Stimulated activated CD8-positive, alpha-beta memory T cell treated with anti-CD3 and anti-CD28 coated beads, Interleukin-12 subunit alpha, Interleukin-12 subunit beta, amount 100 ng/mL, for 4 hours (primary cell): ENCODE measurements around the gene PEX10.
A peak's percentile ranks its signal among the peaks of the same experiment; 100 is the strongest.

Source experiments
- DNase-seq: peaks from one replicate; pipeline ENCODE4 v3.0.0-alpha.2; 2020; ENCODE audit warnings: low read depth

PEX10 gene

GRCh38 chr1:2425892-2426291, 13.5 kb upstream of the PEX10 start:
- DNase-seq = no peak

GRCh38 chr1:2422523-2422922, 10.2 kb upstream of the PEX10 start:
- no peak for DNase-seq

- DNase-seq = no peak
Observed at GRCh38 chr1:2419416-2419815, 7.1 kb upstream of the PEX10 start.

- no peak for DNase-seq
Observed at GRCh38 chr1:2418791-2419320, 6.5 kb upstream of the PEX10 start.

- DNase-seq = no peak
Observed at GRCh38 chr1:2417833-2418225, 5.5 kb upstream of the PEX10 start.

- no peak for DNase-seq
Observed at GRCh38 chr1:2417083-2417832, 4.9 kb upstream of the PEX10 start.

- no peak for DNase-seq
Observed at GRCh38 chr1:2416403-2416802, 4.0 kb upstream of the PEX10 start.

- peak; percentile 29 for DNase-seq
Observed at GRCh38 chr1:2415801-2416208, 3.4 kb upstream of the PEX10 start.

GRCh38 chr1:2415337-2415736, 3.0 kb upstream of the PEX10 start:
- no peak for DNase-seq

GRCh38 chr1:2414297-2414958, 2.1 kb upstream of the PEX10 start:
- peak; percentile 65 for DNase-seq

GRCh38 chr1:2413495-2414296, 1.3 kb upstream of the PEX10 start:
- no peak for DNase-seq

GRCh38 chr1:2412773-2413494, 570 bp upstream of the PEX10 start:
- no peak for DNase-seq

- DNase-seq = no peak
Observed at GRCh38 chr1:2411801-2412394, 466 bp downstream of the PEX10 start.

- DNase-seq = no peak
Observed at GRCh38 chr1:2409745-2410144, 2.6 kb downstream of the PEX10 start.

GRCh38 chr1:2408859-2409276, 3.5 kb downstream of the PEX10 start:
- DNase-seq = no peak

GRCh38 chr1:2408456-2408855, 3.9 kb downstream of the PEX10 start:
- no peak for DNase-seq

- DNase-seq = no peak
Observed at GRCh38 chr1:2407991-2408275, 4.4 kb downstream of the PEX10 start.

- DNase-seq = no peak
Observed at GRCh38 chr1:2407166-2407990, 5.0 kb downstream of the PEX10 start.

- no peak for DNase-seq
Observed at GRCh38 chr1:2406451-2407041, 5.8 kb downstream of the PEX10 start.

- no peak for DNase-seq
Observed at GRCh38 chr1:2405588-2406295, 6.6 kb downstream of the PEX10 start.
